Spleen (tissue), 7 donors: ENCODE results near the gene S100A14.

Experiments used
- POLR2A ChIP-seq, 3 donors: fragments of 450-650 bp; IDR thresholded peaks; one replicate each; pipeline ENCODE4 v1.5.1; 2017; ENCODE audit warnings: antibody characterized with exemption in 3 of 3, mild to moderate bottlenecking in 1 of 3
- POLR2AphosphoS5 ChIP-seq, 3 donors: sonication (generic); formaldehyde crosslinking; IDR thresholded peaks; one replicate each; pipeline ENCODE4 v1.5.1; 2017; ENCODE audit warnings: antibody characterized with exemption in 3 of 3
- TF ChIP-seq, protein P1 (sequence below), 11 experiments: fragments of 200-600 bp in 7 of 11; fragments of 450-650 bp in 4 of 11; sonication (generic) in 4 of 11; IDR thresholded peaks in 8 of 11; conservative IDR thresholded peaks in 3 of 11; 1 replicate in 7 of 11; 2 replicates in 4 of 11; pipeline versions ENCODE4 v1.4.0 to v1.8.0; 2016 to 2021; ENCODE audit warnings: antibody characterized with exemption in 11 of 11, inconsistent platforms in 4 of 11, mild to moderate bottlenecking in 1 of 11
- donor health status: DM: no; HTN: no; CAD: no; lungs with moderate emphysema.
- donor health status: DM: no; HTN: no; CAD: no.
- donor health status: DM: no; HTN: no; CAD: no.

GRCh38 chr1:153610811-153611301 is 5.3 kb downstream of the S100A14 start:
- TF ChIP-seq, protein P1, sequence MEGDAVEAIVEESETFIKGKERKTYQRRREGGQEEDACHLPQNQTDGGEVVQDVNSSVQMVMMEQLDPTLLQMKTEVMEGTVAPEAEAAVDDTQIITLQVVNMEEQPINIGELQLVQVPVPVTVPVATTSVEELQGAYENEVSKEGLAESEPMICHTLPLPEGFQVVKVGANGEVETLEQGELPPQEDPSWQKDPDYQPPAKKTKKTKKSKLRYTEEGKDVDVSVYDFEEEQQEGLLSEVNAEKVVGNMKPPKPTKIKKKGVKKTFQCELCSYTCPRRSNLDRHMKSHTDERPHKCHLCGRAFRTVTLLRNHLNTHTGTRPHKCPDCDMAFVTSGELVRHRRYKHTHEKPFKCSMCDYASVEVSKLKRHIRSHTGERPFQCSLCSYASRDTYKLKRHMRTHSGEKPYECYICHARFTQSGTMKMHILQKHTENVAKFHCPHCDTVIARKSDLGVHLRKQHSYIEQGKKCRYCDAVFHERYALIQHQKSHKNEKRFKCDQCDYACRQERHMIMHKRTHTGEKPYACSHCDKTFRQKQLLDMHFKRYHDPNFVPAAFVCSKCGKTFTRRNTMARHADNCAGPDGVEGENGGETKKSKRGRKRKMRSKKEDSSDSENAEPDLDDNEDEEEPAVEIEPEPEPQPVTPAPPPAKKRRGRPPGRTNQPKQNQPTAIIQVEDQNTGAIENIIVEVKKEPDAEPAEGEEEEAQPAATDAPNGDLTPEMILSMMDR (IDR thresholded peaks at IDR 0.05 in 8 of 11, conservative IDR thresholded peaks at IDR 0.05 in 3 of 11), result no peak
- TF ChIP-seq POLR2AphosphoS5 (IDR thresholded peaks at IDR 0.05) (no peak), POLR2A (IDR thresholded peaks at IDR 0.05) (no peak)
